Measurements from ENCODE around the gene DYNC1LI1. TPM values are rescaled to one million over a fixed set of nuclear protein-coding genes. Genes with fewer than 3 reads are reported as not detected.

Gene DYNC1LI1
- total and polyA plus RNA-seq, 4 donors, result 26.7 to 39.3 (median 31.0) TPM

- no peaks in the 10 kb centered on the region for H3K27me3 ChIP-seq (ENCODE audit: control insufficient read depth in 1 of 2, insufficient read depth in 2 of 2, low read length in 1 of 2)
- no peak for DNase-seq
- WGBS, 2 donors, result 75 to 80% methylated on average over 3 of the region's 3 CpGs
- H3K4me1 ChIP-seq (ENCODE audit: control insufficient read depth in 1 of 2, insufficient read depth in 2 of 2, low read length in 2 of 2), result peaks cover 4 to 8% of the 10 kb centered on the region in 2 donors
- H3K27ac ChIP-seq (ENCODE audit: low read depth in 1 of 2, low read length in 2 of 2), result no peak overlapping the region
- no peaks in the 10 kb centered on the region for H3K36me3 ChIP-seq (ENCODE audit: control insufficient read depth in 1 of 2, insufficient read depth in 2 of 2, low read length in 1 of 2)
- no peaks in the 10 kb centered on the region for H3K9me3 ChIP-seq (ENCODE audit: control insufficient read depth, low read length)
- ATAC-seq (ENCODE audit: low FRiP score), result no peak
- intact Hi-C loops (cut with DNase I), result no loop called here
- no peak overlapping the region for H3K4me3 ChIP-seq (ENCODE audit: low read length in 2 of 2)
These were observed 14.3 kb downstream of the DYNC1LI1 start for GRCh38 chr3:32556332-32556731.

- Histone ChIP-seq H3K27me3 (ENCODE audit: control insufficient read depth in 1 of 2, insufficient read depth in 2 of 2, low read length in 1 of 2) (no peaks in the 10 kb centered on the region), H3K36me3 (ENCODE audit: control insufficient read depth in 1 of 2, insufficient read depth in 2 of 2, low read length in 1 of 2) (no peaks in the 10 kb centered on the region), H3K4me3 (ENCODE audit: low read length in 2 of 2) (no peak overlapping the region), H3K9me3 (ENCODE audit: control insufficient read depth, low read length) (no peaks in the 10 kb centered on the region), H3K27ac (ENCODE audit: low read depth in 1 of 2, low read length in 2 of 2) (no peak overlapping the region), H3K4me1 (ENCODE audit: control insufficient read depth in 1 of 2, insufficient read depth in 2 of 2, low read length in 2 of 2) (peaks cover 6% of the 10 kb centered on the region in 2 donors)
- intact Hi-C loops (cut with DNase I), result no loop called here
- ATAC-seq (ENCODE audit: low FRiP score), result no peak
- no peak for DNase-seq
These were observed 16.7 kb downstream of the DYNC1LI1 start for GRCh38 chr3:32553973-32554372.

DNA sequence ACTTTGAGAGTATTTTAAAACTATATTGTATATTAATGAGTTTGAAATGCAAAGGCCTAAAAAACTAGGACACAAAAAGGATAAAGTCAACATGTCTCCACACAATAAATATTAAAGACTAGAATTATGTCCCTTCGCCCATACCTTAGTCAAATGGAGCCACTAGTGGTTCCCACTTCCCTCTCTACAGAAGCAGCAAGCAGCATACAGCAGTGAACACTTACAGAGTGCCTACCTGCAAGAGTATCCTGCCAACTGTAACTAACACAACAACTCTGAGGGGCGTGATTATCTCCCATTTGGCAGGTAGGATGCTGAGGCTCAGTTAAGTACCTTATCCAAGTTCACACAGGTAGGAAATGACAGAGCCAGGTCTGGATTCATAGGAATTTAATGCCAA lies 17.2 kb downstream of the DYNC1LI1 start:
- intact Hi-C loops (cut with DNase I), result no loop called here
- H3K27me3 ChIP-seq (ENCODE audit: control insufficient read depth in 1 of 2, insufficient read depth in 2 of 2, low read length in 1 of 2), result no peaks in the 10 kb centered on the region
- H3K9me3 ChIP-seq (ENCODE audit: control insufficient read depth, low read length), result no peaks in the 10 kb centered on the region
- H3K36me3 ChIP-seq (ENCODE audit: control insufficient read depth in 1 of 2, insufficient read depth in 2 of 2, low read length in 1 of 2), result no peaks in the 10 kb centered on the region
- no peak for ATAC-seq (ENCODE audit: low FRiP score)
- WGBS, 2 donors, result 94 to 95% methylated on average over 2 of the region's 2 CpGs
- no peak overlapping the region for H3K27ac ChIP-seq (ENCODE audit: low read depth in 1 of 2, low read length in 2 of 2)
- H3K4me3 ChIP-seq (ENCODE audit: low read length in 2 of 2), result no peak overlapping the region
- H3K4me1 ChIP-seq (ENCODE audit: control insufficient read depth in 1 of 2, insufficient read depth in 2 of 2, low read length in 2 of 2), result peaks cover 6% of the 10 kb centered on the region in 2 donors
- DNase-seq, result no peak

DNA sequence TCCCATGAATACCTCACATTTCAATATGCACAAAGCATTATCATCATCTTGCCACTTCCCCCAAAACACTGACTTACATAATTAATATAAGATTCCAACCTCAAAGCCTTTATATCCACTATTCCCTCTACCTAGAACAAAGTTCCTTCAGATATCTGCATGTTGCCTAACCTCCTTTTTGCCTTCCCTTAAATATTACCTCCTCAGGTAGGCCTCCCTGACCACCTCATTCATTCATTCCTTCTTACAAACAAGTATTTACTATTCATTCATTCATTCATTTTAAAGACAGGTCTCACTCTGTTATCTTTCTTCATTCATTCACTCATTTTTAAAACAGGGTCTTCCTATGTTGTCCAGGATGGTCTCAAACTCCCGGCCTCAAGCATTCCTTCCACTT lies 18.6 kb downstream of the DYNC1LI1 start:
- Histone ChIP-seq H3K4me3 (ENCODE audit: low read length in 2 of 2) (no peak overlapping the region), H3K27ac (ENCODE audit: low read depth in 1 of 2, low read length in 2 of 2) (no peak overlapping the region), H3K4me1 (ENCODE audit: control insufficient read depth in 1 of 2, insufficient read depth in 2 of 2, low read length in 2 of 2) (peaks cover 6 to 10% of the 10 kb centered on the region in 2 donors), H3K9me3 (ENCODE audit: control insufficient read depth, low read length) (no peaks in the 10 kb centered on the region), H3K36me3 (ENCODE audit: control insufficient read depth in 1 of 2, insufficient read depth in 2 of 2, low read length in 1 of 2) (no peaks in the 10 kb centered on the region), H3K27me3 (ENCODE audit: control insufficient read depth in 1 of 2, insufficient read depth in 2 of 2, low read length in 1 of 2) (no peaks in the 10 kb centered on the region)
- DNase-seq (no peak), ATAC-seq (ENCODE audit: low FRiP score) (no peak)
- 91 to 97% methylated on average over 1 of the region's 1 CpG for WGBS, 2 donors
- intact Hi-C loops (cut with DNase I), result no loop called here

GRCh38 chr3:32551496-32551895 lies 19.2 kb downstream of the DYNC1LI1 start:
- Histone ChIP-seq H3K4me3 (ENCODE audit: low read length in 2 of 2) (no peak overlapping the region), H3K27ac (ENCODE audit: low read depth in 1 of 2, low read length in 2 of 2) (no peak overlapping the region), H3K27me3 (ENCODE audit: control insufficient read depth in 1 of 2, insufficient read depth in 2 of 2, low read length in 1 of 2) (no peaks in the 10 kb centered on the region), H3K9me3 (ENCODE audit: control insufficient read depth, low read length) (no peaks in the 10 kb centered on the region), H3K4me1 (ENCODE audit: control insufficient read depth in 1 of 2, insufficient read depth in 2 of 2, low read length in 2 of 2) (peaks cover 6 to 10% of the 10 kb centered on the region in 2 donors), H3K36me3 (ENCODE audit: control insufficient read depth in 1 of 2, insufficient read depth in 2 of 2, low read length in 1 of 2) (no peaks in the 10 kb centered on the region)
- ATAC-seq (ENCODE audit: low FRiP score) (no peak), DNase-seq (no peak)
- intact Hi-C loops (cut with DNase I), result no loop called here

GRCh38 chr3:32551087-32551486 lies 19.6 kb downstream of the DYNC1LI1 start:
- H3K27ac ChIP-seq (ENCODE audit: low read depth in 1 of 2, low read length in 2 of 2), result no peak overlapping the region
- ATAC-seq (ENCODE audit: low FRiP score) (no peak), DNase-seq (no peak)
- no peaks in the 10 kb centered on the region for H3K9me3 ChIP-seq (ENCODE audit: control insufficient read depth, low read length)
- H3K4me3 ChIP-seq (ENCODE audit: low read length in 2 of 2), result no peak overlapping the region
- H3K27me3 ChIP-seq (ENCODE audit: control insufficient read depth in 1 of 2, insufficient read depth in 2 of 2, low read length in 1 of 2), result no peaks in the 10 kb centered on the region
- intact Hi-C loops (cut with DNase I), result no loop called here
- peaks cover 6 to 10% of the 10 kb centered on the region in 2 donors for H3K4me1 ChIP-seq (ENCODE audit: control insufficient read depth in 1 of 2, insufficient read depth in 2 of 2, low read length in 2 of 2)
- 59 to 66% methylated on average over 2 of the region's 2 CpGs for WGBS, 2 donors
- no peaks in the 10 kb centered on the region for H3K36me3 ChIP-seq (ENCODE audit: control insufficient read depth in 1 of 2, insufficient read depth in 2 of 2, low read length in 1 of 2)

DNA sequence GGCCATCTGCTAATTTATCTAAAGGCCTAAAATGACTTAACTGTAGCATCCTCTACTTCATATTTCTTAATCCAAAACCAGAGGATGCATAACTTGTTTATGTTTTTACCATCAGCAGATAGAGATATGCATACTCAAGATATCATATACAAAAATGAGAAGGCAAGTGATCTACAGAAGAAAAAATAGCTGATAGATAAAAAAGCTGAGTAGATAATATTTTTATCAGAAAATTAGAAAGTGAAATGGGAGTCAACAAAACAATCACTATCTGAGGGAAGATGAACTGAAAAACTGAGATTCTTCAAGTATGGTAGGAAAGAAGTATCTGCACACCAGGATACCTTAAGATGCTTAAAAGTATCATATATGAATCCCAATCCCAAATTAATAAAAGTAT lies 25.4 kb downstream of the DYNC1LI1 start:
- DNase-seq (no peak), ATAC-seq (ENCODE audit: low FRiP score) (no peak)
- Histone ChIP-seq H3K27me3 (ENCODE audit: control insufficient read depth in 1 of 2, insufficient read depth in 2 of 2, low read length in 1 of 2) (no peaks in the 10 kb centered on the region), H3K36me3 (ENCODE audit: control insufficient read depth in 1 of 2, insufficient read depth in 2 of 2, low read length in 1 of 2) (no peaks in the 10 kb centered on the region), H3K4me3 (ENCODE audit: low read length in 2 of 2) (no peak overlapping the region), H3K27ac (ENCODE audit: low read depth in 1 of 2, low read length in 2 of 2) (no peak overlapping the region), H3K4me1 (ENCODE audit: control insufficient read depth in 1 of 2, insufficient read depth in 2 of 2, low read length in 2 of 2) (peaks cover 2 to 3% of the 10 kb centered on the region in 2 donors), H3K9me3 (ENCODE audit: control insufficient read depth, low read length) (no peaks in the 10 kb centered on the region)
- intact Hi-C loops (cut with DNase I), result no loop called here

GRCh38 chr3:32544894-32545293 lies 25.8 kb downstream of the DYNC1LI1 start:
- intact Hi-C loops (cut with DNase I), result no loop called here
- 59 to 61% methylated on average over 2 of the region's 2 CpGs for WGBS, 2 donors
- no peak for ATAC-seq (ENCODE audit: low FRiP score)
- no peak overlapping the region for H3K4me3 ChIP-seq (ENCODE audit: low read length in 2 of 2)
- no peak overlapping the region for H3K27ac ChIP-seq (ENCODE audit: low read depth in 1 of 2, low read length in 2 of 2)
- DNase-seq, result no peak
- H3K36me3 ChIP-seq (ENCODE audit: control insufficient read depth in 1 of 2, insufficient read depth in 2 of 2, low read length in 1 of 2), result no peaks in the 10 kb centered on the region
- H3K27me3 ChIP-seq (ENCODE audit: control insufficient read depth in 1 of 2, insufficient read depth in 2 of 2, low read length in 1 of 2), result no peaks in the 10 kb centered on the region
- H3K9me3 ChIP-seq (ENCODE audit: control insufficient read depth, low read length), result no peaks in the 10 kb centered on the region
- H3K4me1 ChIP-seq (ENCODE audit: control insufficient read depth in 1 of 2, insufficient read depth in 2 of 2, low read length in 2 of 2), result peaks cover 2 to 3% of the 10 kb centered on the region in 2 donors

DNA sequence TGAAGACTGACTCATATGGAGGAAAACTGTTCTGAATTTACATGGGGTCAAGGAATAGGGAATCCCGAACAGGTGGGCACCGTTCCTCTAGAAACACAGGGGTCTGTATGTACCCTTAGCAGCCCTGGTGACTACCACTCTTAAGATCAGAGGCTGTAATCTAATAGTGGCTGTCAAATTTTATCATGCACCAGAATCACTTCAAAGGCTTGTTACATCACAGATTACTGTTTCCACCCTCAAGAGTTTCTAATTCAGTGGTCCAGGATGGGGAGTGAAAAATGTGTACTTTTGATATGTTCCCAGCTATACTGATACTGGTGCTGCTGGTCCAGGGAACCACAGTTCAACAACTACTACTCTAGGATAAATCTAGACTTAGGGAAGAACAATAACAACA lies 27.9 kb downstream of the DYNC1LI1 start:
- no peak for DNase-seq
- Histone ChIP-seq H3K4me1 (ENCODE audit: control insufficient read depth in 1 of 2, insufficient read depth in 2 of 2, low read length in 2 of 2) (peaks cover 0 to 2% of the 10 kb centered on the region in 2 donors), H3K36me3 (ENCODE audit: control insufficient read depth in 1 of 2, insufficient read depth in 2 of 2, low read length in 1 of 2) (no peaks in the 10 kb centered on the region), H3K27ac (ENCODE audit: low read depth in 1 of 2, low read length in 2 of 2) (no peak overlapping the region), H3K27me3 (ENCODE audit: control insufficient read depth in 1 of 2, insufficient read depth in 2 of 2, low read length in 1 of 2) (no peaks in the 10 kb centered on the region), H3K9me3 (ENCODE audit: control insufficient read depth, low read length) (no peaks in the 10 kb centered on the region), H3K4me3 (ENCODE audit: low read length in 2 of 2) (no peak overlapping the region)
- intact Hi-C loops (cut with DNase I), result no loop called here
- 95 to 98% methylated on average over 2 of the region's 2 CpGs for WGBS, 2 donors
- no peak for ATAC-seq (ENCODE audit: low FRiP score)
